ENCODE results near the gene PRR20G. TPM values are rescaled to one million over a fixed set of nuclear protein-coding genes. Genes with fewer than 3 reads are reported as not detected.

The PRR20G gene
- total RNA-seq, 1 donor from 2014 or later = not detected

DNA sequence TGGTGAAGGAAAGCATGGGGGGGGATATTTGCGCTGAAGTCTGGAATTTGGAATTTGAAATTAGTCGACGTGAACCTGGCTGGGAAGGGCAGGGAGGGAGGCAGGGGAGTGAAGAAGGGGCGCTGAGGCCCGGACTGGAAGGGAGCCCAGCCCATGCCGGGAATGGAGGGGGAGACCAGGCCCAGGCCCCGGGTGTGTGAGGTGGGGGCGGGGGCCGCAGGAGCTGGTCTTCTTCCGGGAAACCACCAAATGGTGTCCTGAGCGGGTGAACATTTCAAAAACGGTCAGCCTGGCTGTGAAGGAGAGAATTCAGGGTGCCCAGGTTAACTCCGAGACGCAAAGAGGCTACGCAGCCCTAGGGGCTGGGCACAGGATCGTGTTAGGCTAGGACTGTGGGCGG lies 497 bp upstream of the PRR20G start:
- Histone ChIP-seq H3K4me3 (no peak overlapping the region), H3K36me3 (no peaks in the 10 kb centered on the region), H3K27ac (no peak overlapping the region), H3K9me3 (no peaks in the 10 kb centered on the region), H3K4me1 (no peaks in the 10 kb centered on the region), H3K27me3 (no peaks in the 10 kb centered on the region)
- no peak for TF ChIP-seq POLR2AphosphoS5 (IDR thresholded peaks at IDR 0.05; ENCODE audit: insufficient read depth in 1 of 2, low read depth in 1 of 2)
- TF ChIP-seq POLR2A (IDR thresholded peaks at IDR 0.05) = no peak
- TF ChIP-seq, protein P1, sequence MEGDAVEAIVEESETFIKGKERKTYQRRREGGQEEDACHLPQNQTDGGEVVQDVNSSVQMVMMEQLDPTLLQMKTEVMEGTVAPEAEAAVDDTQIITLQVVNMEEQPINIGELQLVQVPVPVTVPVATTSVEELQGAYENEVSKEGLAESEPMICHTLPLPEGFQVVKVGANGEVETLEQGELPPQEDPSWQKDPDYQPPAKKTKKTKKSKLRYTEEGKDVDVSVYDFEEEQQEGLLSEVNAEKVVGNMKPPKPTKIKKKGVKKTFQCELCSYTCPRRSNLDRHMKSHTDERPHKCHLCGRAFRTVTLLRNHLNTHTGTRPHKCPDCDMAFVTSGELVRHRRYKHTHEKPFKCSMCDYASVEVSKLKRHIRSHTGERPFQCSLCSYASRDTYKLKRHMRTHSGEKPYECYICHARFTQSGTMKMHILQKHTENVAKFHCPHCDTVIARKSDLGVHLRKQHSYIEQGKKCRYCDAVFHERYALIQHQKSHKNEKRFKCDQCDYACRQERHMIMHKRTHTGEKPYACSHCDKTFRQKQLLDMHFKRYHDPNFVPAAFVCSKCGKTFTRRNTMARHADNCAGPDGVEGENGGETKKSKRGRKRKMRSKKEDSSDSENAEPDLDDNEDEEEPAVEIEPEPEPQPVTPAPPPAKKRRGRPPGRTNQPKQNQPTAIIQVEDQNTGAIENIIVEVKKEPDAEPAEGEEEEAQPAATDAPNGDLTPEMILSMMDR (IDR thresholded peaks at IDR 0.05) = no peak
- intact Hi-C loops (cut with DNase I) = no loop called here
- DNase-seq (ENCODE audit: extremely low spot score in 2 of 2) = no peak

DNA sequence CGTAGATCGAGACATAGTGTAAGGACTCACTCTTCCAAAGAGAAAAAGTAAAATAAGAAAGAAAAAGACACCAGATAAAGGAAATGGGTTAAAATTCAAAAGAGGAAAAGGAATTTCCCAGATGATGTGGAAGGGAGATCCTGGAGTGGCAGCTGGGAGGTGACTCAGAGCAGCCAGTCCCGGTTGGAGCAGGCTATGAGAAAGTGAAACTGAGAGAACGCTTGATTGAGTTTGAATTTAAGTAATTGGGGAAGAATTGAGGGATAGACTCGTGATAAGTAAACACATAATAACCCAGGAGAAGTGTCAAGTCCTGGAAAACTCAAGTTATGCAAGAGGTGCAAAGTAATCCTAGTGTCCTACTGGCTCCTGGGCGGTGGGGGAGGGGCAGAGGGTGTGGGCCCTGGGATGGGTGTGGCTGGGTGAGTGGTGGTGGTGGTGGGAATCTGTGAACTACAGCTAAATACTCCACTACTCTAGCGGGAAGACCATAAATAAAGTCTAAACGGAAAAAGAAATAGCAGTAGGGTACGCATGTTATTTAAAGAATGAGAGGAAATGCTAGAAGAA lies 1.2 kb downstream of the PRR20G start:
- Histone ChIP-seq H3K9me3 (no peaks in the 10 kb centered on the region), H3K27ac (no peak overlapping the region)
- TF ChIP-seq, protein P1 (IDR thresholded peaks at IDR 0.05) = no peak
- TF ChIP-seq POLR2A (IDR thresholded peaks at IDR 0.05) = no peak
- no peak for TF ChIP-seq POLR2AphosphoS5 (IDR thresholded peaks at IDR 0.05; ENCODE audit: insufficient read depth in 1 of 2, low read depth in 1 of 2)

GRCh38 chr3:127284258-127284657 lies 3.6 kb downstream of the PRR20G start:
- intact Hi-C loops (cut with DNase I) = no loop called here
- Histone ChIP-seq H3K4me1 (no peaks in the 10 kb centered on the region), H3K27me3 (no peaks in the 10 kb centered on the region), H3K4me3 (no peak overlapping the region), H3K9me3 (no peaks in the 10 kb centered on the region), H3K27ac (no peak overlapping the region), H3K36me3 (no peaks in the 10 kb centered on the region)
- TF ChIP-seq POLR2A (IDR thresholded peaks at IDR 0.05) (no peak), POLR2AphosphoS5 (IDR thresholded peaks at IDR 0.05; ENCODE audit: insufficient read depth in 1 of 2, low read depth in 1 of 2) (no peak)
- TF ChIP-seq, protein P1 (IDR thresholded peaks at IDR 0.05) = no peak
- DNase-seq (ENCODE audit: extremely low spot score in 2 of 2) = no peak

More for the DNA sequence above, 1.2 kb downstream of the PRR20G start:
- DNase-seq (ENCODE audit: extremely low spot score in 2 of 2) = no peak
- Histone ChIP-seq H3K36me3 (no peaks in the 10 kb centered on the region), H3K4me1 (no peaks in the 10 kb centered on the region), H3K27me3 (no peaks in the 10 kb centered on the region), H3K4me3 (no peak overlapping the region)
- intact Hi-C loops (cut with DNase I) = no loop called here

DNA sequence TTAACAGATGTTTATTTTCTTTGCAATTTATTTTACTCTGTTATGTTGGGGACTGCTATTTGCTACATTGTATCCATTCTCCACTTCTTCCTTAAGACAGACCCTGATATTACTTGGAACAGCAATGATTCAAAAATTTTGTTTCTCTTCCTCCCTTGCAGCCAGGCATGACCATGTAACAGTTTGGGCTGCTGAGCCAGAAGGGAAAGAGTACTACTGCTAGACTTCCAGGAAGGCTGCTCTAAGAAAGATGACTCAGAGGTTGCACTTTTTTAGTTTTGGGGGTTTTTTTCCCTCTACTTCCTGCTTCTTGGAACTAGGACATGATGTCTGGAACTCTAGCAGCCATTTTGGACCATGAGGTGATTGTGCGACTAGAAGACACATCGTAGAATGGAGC lies 10.3 kb downstream of the PRR20G start:
- H3K27me3 ChIP-seq = no peaks in the 10 kb centered on the region
- no peaks in the 10 kb centered on the region for H3K36me3 ChIP-seq
- no peak for DNase-seq (ENCODE audit: extremely low spot score in 2 of 2)
- no peaks in the 10 kb centered on the region for H3K9me3 ChIP-seq
- TF ChIP-seq, protein P1 (IDR thresholded peaks at IDR 0.05) = no peak
- no peak for TF ChIP-seq POLR2AphosphoS5 (IDR thresholded peaks at IDR 0.05; ENCODE audit: insufficient read depth in 1 of 2, low read depth in 1 of 2)
- H3K4me1 ChIP-seq = no peaks in the 10 kb centered on the region
- H3K4me3 ChIP-seq = no peak overlapping the region
- intact Hi-C loops (cut with DNase I) = no loop called here
- no peak overlapping the region for H3K27ac ChIP-seq

DNA sequence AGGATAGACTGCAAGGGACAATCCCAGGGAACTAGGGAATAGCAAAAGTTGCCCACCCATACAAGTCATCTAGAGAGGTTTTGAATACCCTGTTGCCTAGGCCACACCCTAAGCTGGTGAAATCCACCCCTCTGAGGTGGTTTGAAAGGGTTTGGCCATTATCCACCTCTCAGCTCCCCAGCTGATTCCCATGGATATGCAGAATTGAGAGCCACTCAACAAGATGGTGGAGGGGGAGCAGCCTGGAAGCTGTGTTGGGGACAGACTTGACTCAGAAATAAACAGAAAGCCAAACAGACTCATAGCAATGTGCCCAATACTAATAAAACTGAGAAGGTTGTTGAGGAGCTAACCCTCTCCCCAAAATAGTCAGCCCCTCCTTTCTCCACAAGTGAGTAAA lies 10.9 kb downstream of the PRR20G start:
- TF ChIP-seq, protein P1 (IDR thresholded peaks at IDR 0.05) = no peak
- no peak for TF ChIP-seq POLR2AphosphoS5 (IDR thresholded peaks at IDR 0.05; ENCODE audit: insufficient read depth in 1 of 2, low read depth in 1 of 2)
- no peak for TF ChIP-seq POLR2A (IDR thresholded peaks at IDR 0.05)
- Histone ChIP-seq H3K9me3 (no peaks in the 10 kb centered on the region), H3K4me3 (no peak overlapping the region), H3K4me1 (no peaks in the 10 kb centered on the region), H3K36me3 (no peaks in the 10 kb centered on the region), H3K27me3 (no peaks in the 10 kb centered on the region), H3K27ac (no peak overlapping the region)
- intact Hi-C loops (cut with DNase I) = no loop called here
- no peak for DNase-seq (ENCODE audit: extremely low spot score in 2 of 2)

All from vagina (tissue), 2 donors.